Fibroblast of villous mesenchyme (primary cell): ENCODE data around the gene DNAAF5. TPM values are rescaled to one million over a fixed set of nuclear protein-coding genes. Genes with fewer than 3 reads are reported as not detected.

ENCODE experiments used
- DNase-seq: peaks from one replicate; pipeline ENCODE4 v3.0.0-alpha.2; 2010; ENCODE audit warnings: low read depth
- H3K4me3 ChIP-seq: 2 replicates; pipeline ENCODE4 v1.5.1; 2011; ENCODE audit warnings: low read depth, mild to moderate bottlenecking, low read length
- CTCF ChIP-seq: IDR thresholded peaks from 2 replicates; pipeline ENCODE4 v1.5.1; 2012; ENCODE audit warnings: low read depth, mild to moderate bottlenecking, low read length; ENCODE audit not compliant: insufficient read depth
- total RNA-seq: library from RNA; depleted of rRNA; stranded (reverse); fragments of >200 nt; gene quantifications from 2 replicates; pipeline ENCODE4 v1.2.3, GENCODE V29; 2012

The DNAAF5 gene
- 30.0 and 32.8 TPM in 2 replicates for total RNA-seq

GRCh38 chr7:726084-726853, at the start of gene DNAAF5:
TSS of gene DNAAF5 (plus strand) at chr7:726699. CDS start at chr7:726721, 22 bp downstream.
- H3K4me3 ChIP-seq: peak within 1 kb of the TSS; percentile 62
- peak; percentile 80 for DNase-seq
- no peak for TF ChIP-seq CTCF

GRCh38 chr7:676972-677385, 49.5 kb upstream of the DNAAF5 start:
- TF ChIP-seq CTCF: no peak
- DNase-seq: no peak
- H3K4me3 ChIP-seq: no peak overlapping the region

GRCh38 chr7:680411-681127, 45.9 kb upstream of the DNAAF5 start:
- no peak overlapping the region for H3K4me3 ChIP-seq
- no peak for TF ChIP-seq CTCF
- no peak for DNase-seq

GRCh38 chr7:681551-682307, 44.8 kb upstream of the DNAAF5 start:
- DNase-seq: no peak
- TF ChIP-seq CTCF: no peak
- H3K4me3 ChIP-seq: no peak overlapping the region

GRCh38 chr7:682810-683209, 43.7 kb upstream of the DNAAF5 start:
- H3K4me3 ChIP-seq: no peak overlapping the region
- no peak for TF ChIP-seq CTCF
- no peak for DNase-seq

GRCh38 chr7:683526-684205, 42.8 kb upstream of the DNAAF5 start:
- no peak overlapping the region for H3K4me3 ChIP-seq
- DNase-seq: no peak
- TF ChIP-seq CTCF: no peak
